HFFc6 (cell line): ENCODE results near the gene ACSL4. TPM values are rescaled to one million over a fixed set of nuclear protein-coding genes. Genes with fewer than 3 reads are reported as not detected.

ENCODE experiments used
- DNase-seq: peaks from one replicate; pipeline ENCODE4 v3.0.0-alpha.2; 2018
- H3K27ac Mint-ChIP-seq: 2 replicates; pipeline ENCODE4 v1.8.0; 2020; ENCODE audit warnings: mild to moderate bottlenecking, mixed read lengths
- H3K27me3 Mint-ChIP-seq: 2 replicates; pipeline ENCODE4 v1.8.0; 2021; ENCODE audit warnings: mild to moderate bottlenecking, moderate library complexity, mixed read lengths; ENCODE audit not compliant: insufficient read depth
- H3K36me3 Mint-ChIP-seq: 2 replicates; pipeline ENCODE4 v1.8.0; 2021; ENCODE audit warnings: low read depth, mixed read lengths
- H3K4me1 Mint-ChIP-seq: 2 replicates; pipeline ENCODE4 v1.8.0; 2020; ENCODE audit warnings: low read depth, mixed read lengths
- H3K4me3 Mint-ChIP-seq: 2 replicates; pipeline ENCODE4 v1.8.0; 2020; ENCODE audit warnings: mild to moderate bottlenecking, moderate library complexity, mixed read lengths
- H3K9me3 Mint-ChIP-seq: 2 replicates; pipeline ENCODE4 v1.8.0; 2020; ENCODE audit warnings: mild to moderate bottlenecking, mixed read lengths
- total RNA-seq, 6 experiments: library from RNA; stranded (reverse); fragmentation: NEBNext Ultra II Directional; extraction: Animal tissue kit (Norgen Biotek cat#: 25700); gene quantifications; 2 replicates in 1 of 6; 3 replicates in 5 of 6; pipeline ENCODE4 v1.2.3, GENCODE V29; 2021
- TF ChIP-seq, protein P1 (sequence below): fragments of 200-600 bp; sonication (generic); IDR thresholded peaks from 2 replicates; pipeline ENCODE4 v1.5.0; 2021; ENCODE audit warnings: antibody characterized with exemption, mild to moderate bottlenecking

Gene ACSL4
- total RNA-seq, 6 experiments from 2014 or later, result 84.2 to 117 (median 92.3) TPM

DNA sequence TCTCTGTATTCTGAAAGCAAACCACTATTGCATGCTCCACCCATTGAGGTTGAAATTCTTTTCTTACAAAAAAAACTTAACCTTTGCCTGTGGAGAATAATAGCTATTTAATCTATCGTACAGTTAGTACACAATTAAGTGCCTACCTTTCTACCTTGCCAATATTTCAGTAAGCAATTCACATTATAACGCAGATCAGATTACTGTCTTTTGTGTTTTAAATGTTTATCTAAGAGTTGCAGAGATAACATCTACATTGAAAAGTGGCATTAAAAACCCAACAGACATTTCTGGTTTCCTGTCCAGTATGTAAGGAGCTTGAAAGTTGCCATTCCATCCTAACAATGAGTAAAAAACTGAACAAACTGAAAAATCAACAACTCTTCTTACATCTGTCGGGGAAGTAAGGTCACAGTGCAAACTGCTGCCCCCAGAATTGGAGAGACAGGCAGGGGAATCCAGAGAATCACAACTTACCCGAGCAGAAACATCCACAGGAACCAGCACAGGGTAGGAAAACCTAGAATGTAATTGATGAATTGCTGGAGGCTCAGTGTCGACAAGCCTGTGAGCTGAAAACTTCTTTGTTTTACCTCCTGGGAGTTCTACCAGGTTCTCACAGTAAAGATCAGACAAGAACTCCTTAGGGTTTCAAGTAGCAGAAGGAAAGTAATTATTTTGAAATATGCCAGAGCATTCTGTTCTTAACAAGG, 27.3 kb upstream of the ACSL4 start:
- TF ChIP-seq, protein P1, sequence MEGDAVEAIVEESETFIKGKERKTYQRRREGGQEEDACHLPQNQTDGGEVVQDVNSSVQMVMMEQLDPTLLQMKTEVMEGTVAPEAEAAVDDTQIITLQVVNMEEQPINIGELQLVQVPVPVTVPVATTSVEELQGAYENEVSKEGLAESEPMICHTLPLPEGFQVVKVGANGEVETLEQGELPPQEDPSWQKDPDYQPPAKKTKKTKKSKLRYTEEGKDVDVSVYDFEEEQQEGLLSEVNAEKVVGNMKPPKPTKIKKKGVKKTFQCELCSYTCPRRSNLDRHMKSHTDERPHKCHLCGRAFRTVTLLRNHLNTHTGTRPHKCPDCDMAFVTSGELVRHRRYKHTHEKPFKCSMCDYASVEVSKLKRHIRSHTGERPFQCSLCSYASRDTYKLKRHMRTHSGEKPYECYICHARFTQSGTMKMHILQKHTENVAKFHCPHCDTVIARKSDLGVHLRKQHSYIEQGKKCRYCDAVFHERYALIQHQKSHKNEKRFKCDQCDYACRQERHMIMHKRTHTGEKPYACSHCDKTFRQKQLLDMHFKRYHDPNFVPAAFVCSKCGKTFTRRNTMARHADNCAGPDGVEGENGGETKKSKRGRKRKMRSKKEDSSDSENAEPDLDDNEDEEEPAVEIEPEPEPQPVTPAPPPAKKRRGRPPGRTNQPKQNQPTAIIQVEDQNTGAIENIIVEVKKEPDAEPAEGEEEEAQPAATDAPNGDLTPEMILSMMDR, result no peak
- Mint-ChIP-seq H3K4me1 (peaks cover 11% of the 10 kb centered on the region), H3K27ac (no peak overlapping the region), H3K27me3 (no peaks in the 10 kb centered on the region; the same call in none of the 2 replicates), H3K4me3 (no peak overlapping the region), H3K36me3 (peaks cover 5% of the 10 kb centered on the region; the same call in 1 of the 2 replicates), H3K9me3 (peaks cover 9% of the 10 kb centered on the region; the same call in 1 of the 2 replicates)
- DNase-seq, result no peak

- TF ChIP-seq, protein P1, result no peak
- peaks cover 15% of the 10 kb centered on the region; the same call in 1 of the 2 replicates for H3K9me3 Mint-ChIP-seq
- peaks cover 6% of the 10 kb centered on the region; the same call in 1 of the 2 replicates for H3K36me3 Mint-ChIP-seq
- DNase-seq, result no peak
- no peak overlapping the region for H3K27ac Mint-ChIP-seq
- no peak overlapping the region for H3K4me3 Mint-ChIP-seq
- H3K27me3 Mint-ChIP-seq, result no peaks in the 10 kb centered on the region; the same call in 1 of the 2 replicates
- H3K4me1 Mint-ChIP-seq, result no peaks in the 10 kb centered on the region
Measured at GRCh38 chrX:109753256-109753655, 20.2 kb upstream of the ACSL4 start.

- no peak overlapping the region for H3K4me3 Mint-ChIP-seq
- no peaks in the 10 kb centered on the region for H3K4me1 Mint-ChIP-seq
- no peak overlapping the region for H3K27ac Mint-ChIP-seq
- DNase-seq, result no peak
- H3K27me3 Mint-ChIP-seq, result no peaks in the 10 kb centered on the region; the same call in 1 of the 2 replicates
- peaks cover 15% of the 10 kb centered on the region; the same call in 1 of the 2 replicates for H3K9me3 Mint-ChIP-seq
- peaks cover 6% of the 10 kb centered on the region; the same call in 1 of the 2 replicates for H3K36me3 Mint-ChIP-seq
- TF ChIP-seq, protein P1, result no peak
Measured at GRCh38 chrX:109751698-109752097, 18.6 kb upstream of the ACSL4 start.

GRCh38 chrX:109749207-109749606, 16.1 kb upstream of the ACSL4 start:
- Mint-ChIP-seq H3K27me3 (no peaks in the 10 kb centered on the region), H3K9me3 (no peaks in the 10 kb centered on the region), H3K4me3 (no peak overlapping the region), H3K27ac (no peak overlapping the region), H3K36me3 (no peaks in the 10 kb centered on the region), H3K4me1 (no peaks in the 10 kb centered on the region)
- no peak for DNase-seq
- TF ChIP-seq, protein P1, result no peak

DNA sequence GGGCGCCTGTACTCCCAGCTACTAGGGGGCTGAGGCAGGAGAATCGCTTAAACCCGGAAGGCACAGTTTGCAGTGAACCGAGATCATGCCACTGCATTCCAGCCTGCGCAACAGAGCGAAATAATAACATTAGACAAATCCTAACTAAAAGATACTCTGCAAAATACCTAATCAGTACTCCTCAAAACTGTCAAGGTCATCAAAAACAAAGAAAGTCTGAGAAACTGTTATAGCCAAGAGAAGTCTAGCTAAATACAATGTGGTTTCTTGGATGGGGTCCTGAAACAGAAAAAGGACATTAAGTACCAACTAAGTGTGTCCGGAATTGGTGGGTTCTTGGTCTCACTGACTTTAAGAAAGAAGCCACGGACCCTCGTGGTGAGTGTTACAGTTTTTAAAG, 14.6 kb upstream of the ACSL4 start:
- H3K4me3 Mint-ChIP-seq, result no peak overlapping the region
- H3K36me3 Mint-ChIP-seq, result no peaks in the 10 kb centered on the region
- no peaks in the 10 kb centered on the region for H3K4me1 Mint-ChIP-seq
- no peak overlapping the region for H3K27ac Mint-ChIP-seq
- TF ChIP-seq, protein P1, result no peak
- H3K27me3 Mint-ChIP-seq, result no peaks in the 10 kb centered on the region
- H3K9me3 Mint-ChIP-seq, result no peaks in the 10 kb centered on the region
- DNase-seq, result no peak
